ENCODE measurements around the gene RALGAPA2. TPM values are rescaled to one million over a fixed set of nuclear protein-coding genes. Genes with fewer than 3 reads are reported as not detected.

Gene RALGAPA2
- total RNA-seq, 4 donors from 2014 or later, result 89.7 to 126 (median 97.8) TPM

- peaks cover 64 to 89% of the 10 kb centered on the region in 2 donors for H3K4me1 ChIP-seq
- intact Hi-C loops (cut with DNase I), result no loop called here
Measured at GRCh38 chr20:20683020-20683419, 29.4 kb downstream of the RALGAPA2 start.

GRCh38 chr20:20680991-20681508 lies 31.4 kb downstream of the RALGAPA2 start:
- TF ChIP-seq POLR2A (IDR thresholded peaks at IDR 0.05), result peak in 1 of 2 donors; percentile 44
- TF ChIP-seq CTCF (IDR thresholded peaks at IDR 0.05), result no peak
- DNase-seq, result peak; percentile 80 to 87
- intact Hi-C loops (cut with DNase I), result no loop called here
- Histone ChIP-seq H3K27me3 (no peaks in the 10 kb centered on the region), H3K9me3 (no peaks in the 10 kb centered on the region), H3K27ac (peak overlapping the region; percentile 65 to 84 (median 81)), H3K36me3 (no peaks in the 10 kb centered on the region), H3K4me1 (peaks cover 59 to 75% of the 10 kb centered on the region in 2 donors), H3K4me3 (replicated peaks in 1 of 3) (no peak overlapping the region)
- WGBS, 2 donors, result 28 to 34% methylated on average over 7 of the region's 7 CpGs

More at GRCh38 chr20:20683020-20683419, 29.4 kb downstream of the RALGAPA2 start:
- TF ChIP-seq POLR2A (IDR thresholded peaks at IDR 0.05), result no peak
- no peak for TF ChIP-seq CTCF (IDR thresholded peaks at IDR 0.05)
- 89% methylated on average over 9 of the region's 9 CpGs for WGBS, 2 donors
- no peaks in the 10 kb centered on the region for H3K36me3 ChIP-seq
- DNase-seq, result no peak
- no peak overlapping the region for H3K4me3 ChIP-seq (replicated peaks in 1 of 3)
- no peaks in the 10 kb centered on the region for H3K9me3 ChIP-seq
- peak overlapping the region in 1 of 3 donors; percentile 84 for H3K27ac ChIP-seq
- H3K27me3 ChIP-seq, result no peaks in the 10 kb centered on the region

- Histone ChIP-seq H3K27me3 (no peaks in the 10 kb centered on the region), H3K4me3 (replicated peaks in 1 of 3) (no peak overlapping the region), H3K4me1 (peaks cover 43 to 58% of the 10 kb centered on the region in 2 donors), H3K27ac (peak overlapping the region; percentile 65 to 84 (median 81)), H3K9me3 (no peaks in the 10 kb centered on the region), H3K36me3 (no peaks in the 10 kb centered on the region)
- intact Hi-C loops (cut with DNase I), result no loop called here
- TF ChIP-seq CTCF (IDR thresholded peaks at IDR 0.05) (no peak), POLR2A (IDR thresholded peaks at IDR 0.05) (no peak)
- DNase-seq, result no peak
- WGBS, 2 donors, result 90 to 91% methylated on average over 3 of the region's 3 CpGs
Measured at GRCh38 chr20:20679316-20679715, 33.1 kb downstream of the RALGAPA2 start.

- WGBS, 2 donors, result 79 to 83% methylated on average over 3 of the region's 3 CpGs
- no peak overlapping the region for H3K4me3 ChIP-seq (replicated peaks in 1 of 3)
- H3K27ac ChIP-seq, result no peak overlapping the region
- H3K36me3 ChIP-seq, result no peaks in the 10 kb centered on the region
- intact Hi-C loops (cut with DNase I), result no loop called here
- H3K27me3 ChIP-seq, result no peaks in the 10 kb centered on the region
- no peaks in the 10 kb centered on the region for H3K9me3 ChIP-seq
- H3K4me1 ChIP-seq, result peaks cover 28 to 42% of the 10 kb centered on the region in 2 donors
- TF ChIP-seq POLR2A (IDR thresholded peaks at IDR 0.05) (no peak), CTCF (IDR thresholded peaks at IDR 0.05) (no peak)
- no peak for DNase-seq
Measured at GRCh38 chr20:20677186-20677585, 35.3 kb downstream of the RALGAPA2 start.

- intact Hi-C loops (cut with DNase I), result loop anchor here (5.0 kb wide), 1 partner anchor 159 kb away; no protein-coding TSS in a partner anchor
- 35 to 40% methylated on average over 1 of the region's 1 CpG for WGBS, 2 donors
Measured at GRCh38 chr20:20668639-20669038, 43.8 kb downstream of the RALGAPA2 start.

More at GRCh38 chr20:20668639-20669038, 43.8 kb downstream of the RALGAPA2 start:
- Histone ChIP-seq H3K4me3 (replicated peaks in 1 of 3) (no peak overlapping the region), H3K9me3 (no peaks in the 10 kb centered on the region), H3K36me3 (no peaks in the 10 kb centered on the region), H3K27ac (no peak overlapping the region), H3K27me3 (no peaks in the 10 kb centered on the region), H3K4me1 (peaks cover 62 to 73% of the 10 kb centered on the region in 2 donors)
- no peak for DNase-seq
- TF ChIP-seq CTCF (IDR thresholded peaks at IDR 0.05), result no peak
- TF ChIP-seq POLR2A (IDR thresholded peaks at IDR 0.05), result no peak

Data from thyroid gland (tissue), 4 donors.